HCT116 (cell line): ENCODE results near the gene TNFRSF17. TPM values are rescaled to one million over a fixed set of nuclear protein-coding genes. Genes with fewer than 3 reads are reported as not detected.

Source experiments
- ATAC-seq: fragments of 200-7000 bp; cut with Tn5 transposase; 2 replicates; pipeline ENCODE4 v1.9.1; 2020; ENCODE audit warnings: mild to moderate bottlenecking, moderate library complexity
- BruUV-seq: library from RNA; stranded (reverse); fragments of 400-500 nt; replicated peaks from 2 replicates; lab custom pipeline; 2021; lab: Mats Ljungman, UMichigan
- CTCF ChIA-PET: fragments of 300-600 bp; sonication (Branson Sonifier 250); formaldehyde crosslinking; loops from one replicate; lab custom pipeline; 2021; ENCODE audit warnings: antibody characterized with exemption; lab: Charles Lee
- POLR2A ChIA-PET: fragments of 300-600, 350-600 bp; sonication (Branson Sonifier 250); formaldehyde crosslinking; loops from one replicate; lab custom pipeline; 2021; ENCODE audit warnings: antibody characterized with exemption; lab: Charles Lee
- RAD21 ChIA-PET, 2 experiments: fragments of 300-600 bp; sonication (Branson Sonifier 250); formaldehyde crosslinking; loops; one replicate each; lab custom pipeline; 2023; ENCODE audit warnings: low total read pairs in 2 of 2; ENCODE audit not compliant: uncharacterized antibody in 2 of 2, unreplicated experiment in 2 of 2, low non-redundant PET in 1 of 2; lab: Charles Lee
- DNase-seq: peaks from one replicate; pipeline ENCODE4 v3.0.0-alpha.2; 2010; ENCODE audit warnings: low read depth, low spot score
- H2AFZ ChIP-seq: fragments of 200-600 bp; shearing (Covaris generic), sonication (generic); 2 replicates; pipeline ENCODE4 v1.6.1; 2017; ENCODE audit warnings: low read depth, mixed run types, mixed read lengths, antibody characterized with exemption, low read length; ENCODE audit not compliant: poor library complexity, severe bottlenecking
- H3K27ac ChIP-seq: 2 replicates; pipeline ENCODE4 v1.5.1; 2012; ENCODE audit warnings: low read depth, low read length
- H3K27me3 ChIP-seq: fragments of 200-600 bp; sonication (generic); 2 replicates; pipeline ENCODE4 v1.6.1; 2016; ENCODE audit warnings: mixed run types, low read length, mixed read lengths; ENCODE audit not compliant: insufficient read depth
- H3K36me3 ChIP-seq, 2 experiments: fragments of 200-500 bp in 1 of 2; fragments of 200-600 bp in 1 of 2; sonication (Bioruptor generic) in 1 of 2; sonication (generic) in 1 of 2; 2 replicates each; pipeline versions ENCODE4 v1.5.1 to v1.6.1; 2014 to 2016; ENCODE audit warnings: low read length in 2 of 2, inconsistent platforms in 1 of 2, mixed read lengths in 1 of 2, mixed run types in 1 of 2; ENCODE audit not compliant: insufficient read depth in 2 of 2, control insufficient read depth in 1 of 2
- H3K4me1 ChIP-seq, 2 experiments: fragments of 200-600 bp in 1 of 2; sonication (generic) in 1 of 2; 2 replicates each; pipeline versions ENCODE4 v1.5.1 to v1.6.1; 2012 to 2017; ENCODE audit warnings: low read length in 2 of 2, inconsistent platforms in 1 of 2, mild to moderate bottlenecking in 1 of 2, mixed read lengths in 1 of 2, mixed run types in 1 of 2, moderate library complexity in 1 of 2; ENCODE audit not compliant: insufficient read depth in 2 of 2, control insufficient read depth in 1 of 2
- H3K4me2 ChIP-seq: fragments of 200-600 bp; sonication (generic); 2 replicates; pipeline ENCODE4 v1.6.1; 2017; ENCODE audit warnings: mixed run types, low read length, mixed read lengths
- H3K4me3 ChIP-seq, 2 experiments: fragments of 200-600 bp in 1 of 2; sonication (generic) in 1 of 2; replicated peaks in 1 of 2; 2 replicates each; pipeline ENCODE4 v1.5.1; 2011 to 2016; ENCODE audit warnings: low read length in 2 of 2, control low read depth in 1 of 2, low read depth in 1 of 2, mild to moderate bottlenecking in 1 of 2, mixed read lengths in 1 of 2, mixed run types in 1 of 2
- H3K79me2 ChIP-seq: fragments of 200-600 bp; sonication (generic); 2 replicates; pipeline ENCODE4 v1.6.1; 2017; ENCODE audit warnings: mild to moderate bottlenecking, mixed run types, low read length, moderate library complexity, mixed read lengths; ENCODE audit not compliant: insufficient read depth
- H3K9ac ChIP-seq: fragments of 200-600 bp; sonication (generic); 2 replicates; pipeline ENCODE4 v1.6.1; 2016; ENCODE audit warnings: low read length, mixed read lengths
- H3K9me2 ChIP-seq: fragments of 200-600 bp; sonication (generic), shearing (Covaris generic); 2 replicates; pipeline ENCODE4 v1.6.1; 2017; ENCODE audit warnings: mixed run types, mild to moderate bottlenecking, moderate library complexity; ENCODE audit not compliant: insufficient read depth
- H3K9me3 ChIP-seq, 2 experiments: fragments of 200-500 bp in 1 of 2; fragments of 200-600 bp in 1 of 2; sonication (Bioruptor generic) in 1 of 2; sonication (generic) in 1 of 2; 2 replicates each; pipeline ENCODE4 v1.6.1; 2014 to 2017; ENCODE audit warnings: low read length in 2 of 2, mixed read lengths in 2 of 2, inconsistent platforms in 1 of 2, low read depth in 1 of 2, mild to moderate bottlenecking in 1 of 2, mixed run types in 1 of 2, moderate library complexity in 1 of 2; ENCODE audit not compliant: control insufficient read depth in 1 of 2, insufficient read depth in 1 of 2
- H4K20me1 ChIP-seq: fragments of 200-600 bp; sonication (generic), shearing (Covaris generic); 2 replicates; pipeline ENCODE4 v1.6.1; 2017; ENCODE audit warnings: mixed run types, mild to moderate bottlenecking, moderate library complexity; ENCODE audit not compliant: insufficient read depth
- ELF1 ChIP-seq: IDR thresholded peaks from 2 replicates; pipeline ENCODE4 v1.6.1; 2012; ENCODE audit warnings: low read depth, borderline replicate concordance
- EZH2phosphoT487 ChIP-seq: fragments of 200-600 bp; IDR thresholded peaks from 2 replicates; pipeline ENCODE4 v1.6.1; 2018; ENCODE audit warnings: antibody characterized with exemption, borderline replicate concordance
- POLR2A ChIP-seq: IDR thresholded peaks from 2 replicates; pipeline ENCODE4 v1.7.0; 2011; ENCODE audit warnings: borderline replicate concordance; ENCODE audit not compliant: insufficient read depth, insufficient read length; ENCODE audit errors: extremely low read depth
- RAD21 ChIP-seq: IDR thresholded peaks from 2 replicates; pipeline ENCODE4 v1.6.1; 2012; ENCODE audit warnings: low read depth, mild to moderate bottlenecking
- SIN3A ChIP-seq: IDR thresholded peaks from 2 replicates; pipeline ENCODE4 v1.6.1; 2012; ENCODE audit warnings: low read depth
- ZFX ChIP-seq: fragments of 450-650 bp; IDR thresholded peaks from 2 replicates; pipeline ENCODE4 v1.6.1; 2017
- intact Hi-C: fragments of 100-400 bp; cut with micrococcal nuclease; formaldehyde crosslinking; loops from 2 replicates; pipeline ENCODE4 v1.10.0; 2022
- total RNA-seq: library from RNA; stranded (reverse); gene quantifications from one replicate; pipeline ENCODE4 v1.2.1, GENCODE V29; 2021; ENCODE audit not compliant: unreplicated experiment
- TF ChIP-seq, protein P1 (sequence below): IDR thresholded peaks from 2 replicates; pipeline ENCODE4 v1.6.1; 2012
- TF ChIP-seq, protein P2 (sequence below), 3 experiments: fragments of 200-600 bp in 1 of 3; sonication (generic) in 1 of 3; IDR thresholded peaks in 2 of 3; conservative IDR thresholded peaks in 1 of 3; 2 replicates each; pipeline ENCODE4 v1.5.1; 2012 to 2017; ENCODE audit warnings: low read depth in 2 of 3, low read length in 2 of 3, antibody characterized with exemption in 1 of 3, borderline replicate concordance in 1 of 3, control low read depth in 1 of 3, mild to moderate bottlenecking in 1 of 3, mixed read lengths in 1 of 3, mixed run types in 1 of 3, moderate library complexity in 1 of 3; ENCODE audit not compliant: insufficient read depth in 1 of 3
- TF ChIP-seq, protein P3 (sequence below): IDR thresholded peaks from 2 replicates; pipeline ENCODE4 v1.6.1; 2012; ENCODE audit warnings: low read depth

The TNFRSF17 gene
- total RNA-seq, 1 experiment from 2014 or later = not detected

DNA sequence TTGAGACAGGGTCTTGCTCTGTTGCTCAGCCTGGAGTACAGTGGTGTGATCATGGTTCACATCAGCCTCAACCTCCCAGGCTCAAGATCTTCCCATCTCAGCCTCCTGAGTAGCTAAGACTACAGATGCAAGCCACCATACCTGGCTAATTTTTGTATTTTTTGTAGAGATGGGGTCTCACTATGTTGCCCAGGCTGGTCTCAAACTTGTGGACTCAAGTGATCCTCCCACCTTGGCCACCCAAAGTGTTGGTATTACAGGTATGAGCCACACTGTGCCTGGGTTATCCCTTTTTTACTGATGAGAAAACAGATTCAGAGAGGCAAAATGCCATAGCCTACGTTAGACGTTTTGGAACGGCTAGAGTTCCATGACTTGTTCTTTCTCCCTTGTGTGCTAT lies 41.6 kb downstream of the TNFRSF17 start:
- RAD21 ChIA-PET = no interaction called here

More for the DNA sequence above, 41.6 kb downstream of the TNFRSF17 start:
- Histone ChIP-seq H3K79me2 (no peaks in the 10 kb centered on the region), H3K4me1 (no peaks in the 10 kb centered on the region), H2AFZ (no peak overlapping the region), H3K9me3 (no peaks in the 10 kb centered on the region)
- no TSS peak for BruUV-seq
- TF ChIP-seq, protein P1, sequence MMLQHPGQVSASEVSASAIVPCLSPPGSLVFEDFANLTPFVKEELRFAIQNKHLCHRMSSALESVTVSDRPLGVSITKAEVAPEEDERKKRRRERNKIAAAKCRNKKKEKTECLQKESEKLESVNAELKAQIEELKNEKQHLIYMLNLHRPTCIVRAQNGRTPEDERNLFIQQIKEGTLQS = no peak
- no peak for TF ChIP-seq RAD21
- TF ChIP-seq ZFX = no peak
- no peak for TF ChIP-seq ELF1
- TF ChIP-seq, protein P2, sequence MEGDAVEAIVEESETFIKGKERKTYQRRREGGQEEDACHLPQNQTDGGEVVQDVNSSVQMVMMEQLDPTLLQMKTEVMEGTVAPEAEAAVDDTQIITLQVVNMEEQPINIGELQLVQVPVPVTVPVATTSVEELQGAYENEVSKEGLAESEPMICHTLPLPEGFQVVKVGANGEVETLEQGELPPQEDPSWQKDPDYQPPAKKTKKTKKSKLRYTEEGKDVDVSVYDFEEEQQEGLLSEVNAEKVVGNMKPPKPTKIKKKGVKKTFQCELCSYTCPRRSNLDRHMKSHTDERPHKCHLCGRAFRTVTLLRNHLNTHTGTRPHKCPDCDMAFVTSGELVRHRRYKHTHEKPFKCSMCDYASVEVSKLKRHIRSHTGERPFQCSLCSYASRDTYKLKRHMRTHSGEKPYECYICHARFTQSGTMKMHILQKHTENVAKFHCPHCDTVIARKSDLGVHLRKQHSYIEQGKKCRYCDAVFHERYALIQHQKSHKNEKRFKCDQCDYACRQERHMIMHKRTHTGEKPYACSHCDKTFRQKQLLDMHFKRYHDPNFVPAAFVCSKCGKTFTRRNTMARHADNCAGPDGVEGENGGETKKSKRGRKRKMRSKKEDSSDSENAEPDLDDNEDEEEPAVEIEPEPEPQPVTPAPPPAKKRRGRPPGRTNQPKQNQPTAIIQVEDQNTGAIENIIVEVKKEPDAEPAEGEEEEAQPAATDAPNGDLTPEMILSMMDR (IDR thresholded peaks at IDR 0.05 in 2 of 3, conservative IDR thresholded peaks at IDR 0.05 in 1 of 3; ENCODE audit: borderline replicate concordance in 1 of 3, insufficient read depth in 1 of 3, low read depth in 2 of 3, low read length in 2 of 3) = no peak
- no peak for TF ChIP-seq POLR2A
- TF ChIP-seq EZH2phosphoT487 = no peak
- TF ChIP-seq, protein P3, sequence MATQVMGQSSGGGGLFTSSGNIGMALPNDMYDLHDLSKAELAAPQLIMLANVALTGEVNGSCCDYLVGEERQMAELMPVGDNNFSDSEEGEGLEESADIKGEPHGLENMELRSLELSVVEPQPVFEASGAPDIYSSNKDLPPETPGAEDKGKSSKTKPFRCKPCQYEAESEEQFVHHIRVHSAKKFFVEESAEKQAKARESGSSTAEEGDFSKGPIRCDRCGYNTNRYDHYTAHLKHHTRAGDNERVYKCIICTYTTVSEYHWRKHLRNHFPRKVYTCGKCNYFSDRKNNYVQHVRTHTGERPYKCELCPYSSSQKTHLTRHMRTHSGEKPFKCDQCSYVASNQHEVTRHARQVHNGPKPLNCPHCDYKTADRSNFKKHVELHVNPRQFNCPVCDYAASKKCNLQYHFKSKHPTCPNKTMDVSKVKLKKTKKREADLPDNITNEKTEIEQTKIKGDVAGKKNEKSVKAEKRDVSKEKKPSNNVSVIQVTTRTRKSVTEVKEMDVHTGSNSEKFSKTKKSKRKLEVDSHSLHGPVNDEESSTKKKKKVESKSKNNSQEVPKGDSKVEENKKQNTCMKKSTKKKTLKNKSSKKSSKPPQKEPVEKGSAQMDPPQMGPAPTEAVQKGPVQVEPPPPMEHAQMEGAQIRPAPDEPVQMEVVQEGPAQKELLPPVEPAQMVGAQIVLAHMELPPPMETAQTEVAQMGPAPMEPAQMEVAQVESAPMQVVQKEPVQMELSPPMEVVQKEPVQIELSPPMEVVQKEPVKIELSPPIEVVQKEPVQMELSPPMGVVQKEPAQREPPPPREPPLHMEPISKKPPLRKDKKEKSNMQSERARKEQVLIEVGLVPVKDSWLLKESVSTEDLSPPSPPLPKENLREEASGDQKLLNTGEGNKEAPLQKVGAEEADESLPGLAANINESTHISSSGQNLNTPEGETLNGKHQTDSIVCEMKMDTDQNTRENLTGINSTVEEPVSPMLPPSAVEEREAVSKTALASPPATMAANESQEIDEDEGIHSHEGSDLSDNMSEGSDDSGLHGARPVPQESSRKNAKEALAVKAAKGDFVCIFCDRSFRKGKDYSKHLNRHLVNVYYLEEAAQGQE = no peak
- no peak for TF ChIP-seq SIN3A
- TF ChIP-seq, all 23 proteins: peak for 0
- Histone ChIP-seq H3K27ac (no peak overlapping the region), H3K36me3 (no peaks in the 10 kb centered on the region), H3K9ac (no peak overlapping the region), H4K20me1 (no peaks in the 10 kb centered on the region), H3K9me2 (no peaks in the 10 kb centered on the region), H3K4me2 (no peak overlapping the region), H3K4me3 (no peak overlapping the region), H3K27me3 (no peaks in the 10 kb centered on the region)
- ATAC-seq (no peak), DNase-seq (no peak)
- intact Hi-C loops = no loop called here
- ChIA-PET CTCF (no interaction called here), POLR2A (no interaction called here)
